ENCODE results near the gene PAQR4.

PAQR4 gene

GRCh38 chr16:2966043-2966807 lies 2.9 kb upstream of the PAQR4 start:
- DNase-seq, result no peak

GRCh38 chr16:2966808-2967191 lies 2.3 kb upstream of the PAQR4 start:
- no peak for DNase-seq

- no peak for DNase-seq
Observed at GRCh38 chr16:2967211-2967631, 1.9 kb upstream of the PAQR4 start.

GRCh38 chr16:2967721-2968161 lies 1.4 kb upstream of the PAQR4 start:
- no peak for DNase-seq

- DNase-seq, result peak; percentile 56 to 82
Observed at GRCh38 chr16:2968368-2968737, 795 bp upstream of the PAQR4 start.

- peak; percentile 33 to 69 for DNase-seq
Observed at GRCh38 chr16:2969545-2970521, 685 bp downstream of the PAQR4 start.

- DNase-seq, result no peak
Observed at GRCh38 chr16:2970563-2970962, 1.4 kb downstream of the PAQR4 start.

GRCh38 chr16:2971134-2971984 lies 2.2 kb downstream of the PAQR4 start:
- no peak for DNase-seq

GRCh38 chr16:2971985-2972784 lies 3.0 kb downstream of the PAQR4 start:
- DNase-seq, result no peak

GRCh38 chr16:2973093-2973492 lies 3.9 kb downstream of the PAQR4 start:
- no peak for DNase-seq

- no peak for DNase-seq
Observed at GRCh38 chr16:2973605-2974318, 4.6 kb downstream of the PAQR4 start.

- no peak for DNase-seq
Observed at GRCh38 chr16:2974319-2975056, 5.3 kb downstream of the PAQR4 start.

- no peak for DNase-seq
Observed at GRCh38 chr16:2975161-2975795, 6.1 kb downstream of the PAQR4 start.

- DNase-seq, result no peak
Observed at GRCh38 chr16:2976201-2976600, 7.1 kb downstream of the PAQR4 start.

GRCh38 chr16:2976673-2977072 lies 7.5 kb downstream of the PAQR4 start:
- DNase-seq, result no peak

GRCh38 chr16:2977440-2977839 lies 8.3 kb downstream of the PAQR4 start:
- DNase-seq, result no peak

GRCh38 chr16:2979669-2980226 lies 10.6 kb downstream of the PAQR4 start:
- no peak for DNase-seq

- peak in 1 of 2 experiments; percentile 90 for DNase-seq
Observed at GRCh38 chr16:2980227-2981176, 11.4 kb downstream of the PAQR4 start, which contains the start of gene PKMYT1. PKMYT1 (minus strand) TSS chr16:2980446; CDS start chr16:2979657, 789 bp downstream.

All from NCI-H526 (cell line).